HG03558 (cell line): Measurements from ENCODE around the gene PGLYRP4.

ENCODE experiments used
- ATAC-seq: cut with Tn5 transposase; IDR thresholded peaks from one replicate; pipeline ENCODE4 v1.9.1; 2021; ENCODE audit warnings: moderate number of reproducible peaks; ENCODE audit not compliant: unreplicated experiment; ENCODE audit errors: extremely low read depth

The PGLYRP4 gene, protein sequence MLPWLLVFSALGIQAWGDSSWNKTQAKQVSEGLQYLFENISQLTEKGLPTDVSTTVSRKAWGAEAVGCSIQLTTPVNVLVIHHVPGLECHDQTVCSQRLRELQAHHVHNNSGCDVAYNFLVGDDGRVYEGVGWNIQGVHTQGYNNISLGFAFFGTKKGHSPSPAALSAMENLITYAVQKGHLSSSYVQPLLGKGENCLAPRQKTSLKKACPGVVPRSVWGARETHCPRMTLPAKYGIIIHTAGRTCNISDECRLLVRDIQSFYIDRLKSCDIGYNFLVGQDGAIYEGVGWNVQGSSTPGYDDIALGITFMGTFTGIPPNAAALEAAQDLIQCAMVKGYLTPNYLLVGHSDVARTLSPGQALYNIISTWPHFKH

DNA sequence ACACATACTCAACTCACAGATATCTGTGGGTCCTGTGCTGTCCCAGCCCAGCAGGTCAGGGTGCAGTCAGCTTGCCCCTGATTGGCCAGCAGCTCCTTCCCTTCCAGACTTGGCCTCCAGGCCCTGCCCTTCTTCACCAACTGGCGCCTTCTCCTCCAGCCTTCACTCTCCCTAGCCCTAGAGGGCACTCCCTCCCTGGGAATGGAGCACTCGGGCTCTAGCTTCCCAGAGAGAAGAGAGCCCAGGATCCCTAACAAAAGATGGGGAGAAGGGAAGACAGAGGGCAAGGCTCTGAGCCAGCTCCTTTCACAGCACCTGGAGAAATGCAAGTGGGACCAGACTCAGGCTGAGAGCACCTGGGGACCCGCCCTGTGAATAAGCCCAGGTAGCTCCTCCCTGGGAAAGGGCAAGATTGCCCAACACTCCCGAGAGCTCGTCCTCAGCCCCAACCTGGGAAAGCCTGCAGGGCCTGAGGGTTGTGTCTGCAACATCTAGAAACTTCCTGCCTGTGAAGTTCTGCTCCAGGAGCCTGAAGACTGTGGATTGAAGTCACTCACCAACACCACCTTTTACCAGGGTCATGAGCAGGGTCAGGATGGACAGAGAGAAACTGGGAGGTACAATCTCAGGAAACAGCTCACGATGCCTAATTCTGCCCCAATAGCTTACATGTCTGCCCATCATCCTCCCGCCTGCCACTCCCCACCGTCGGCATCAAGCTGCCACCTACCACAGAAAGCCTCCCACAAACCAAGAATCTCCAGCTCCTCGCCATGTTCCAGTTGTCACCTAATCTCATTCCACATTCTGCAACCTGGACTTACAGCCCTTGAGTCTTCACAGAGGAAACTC is at the start of gene PGLYRP4:
TSS of gene PGLYRP4 (minus strand) at position 331 of the 852 bp plus-strand sequence. CDS start 909 bp downstream, outside the sequence.
- no peak for ATAC-seq

DNA sequence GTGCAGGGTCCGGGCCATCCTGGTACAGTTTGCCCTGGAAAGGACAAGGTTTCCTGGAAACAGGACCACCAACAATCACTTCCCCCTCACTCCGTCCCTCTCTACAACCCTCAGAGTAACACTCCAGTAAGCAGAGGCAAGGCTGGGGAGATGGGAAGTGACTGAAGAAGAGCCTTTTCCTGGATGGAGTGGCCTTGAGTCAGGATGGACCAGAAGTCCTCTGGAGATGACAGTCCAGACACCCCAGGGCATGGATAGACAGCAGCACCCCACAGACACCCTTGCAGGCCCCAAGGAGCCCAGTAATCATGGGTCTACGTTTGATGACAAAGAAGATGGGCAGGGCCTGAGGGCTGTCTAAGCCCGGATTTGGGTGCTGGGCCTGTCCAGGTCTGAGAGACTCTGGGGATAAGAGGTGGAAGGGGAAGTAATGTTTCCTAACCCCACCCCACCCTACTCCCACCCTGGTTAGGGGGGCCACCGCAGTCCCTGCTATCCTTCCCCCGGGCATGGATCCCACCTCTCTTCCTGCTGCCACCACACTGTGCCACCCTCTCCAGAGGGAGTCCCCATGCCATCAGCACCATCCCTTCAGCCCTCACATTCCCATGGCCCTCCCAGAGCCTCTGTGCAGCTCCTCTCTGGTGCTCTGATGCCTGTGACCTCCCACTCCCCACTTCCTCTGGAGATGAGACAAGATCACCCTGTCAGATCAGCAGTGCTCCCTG is 49.4 kb upstream of the PGLYRP4 start:
- ATAC-seq: no peak

- ATAC-seq: no peak
Observed at GRCh38 chr1:153397051-153397923, 48.6 kb upstream of the PGLYRP4 start.

DNA sequence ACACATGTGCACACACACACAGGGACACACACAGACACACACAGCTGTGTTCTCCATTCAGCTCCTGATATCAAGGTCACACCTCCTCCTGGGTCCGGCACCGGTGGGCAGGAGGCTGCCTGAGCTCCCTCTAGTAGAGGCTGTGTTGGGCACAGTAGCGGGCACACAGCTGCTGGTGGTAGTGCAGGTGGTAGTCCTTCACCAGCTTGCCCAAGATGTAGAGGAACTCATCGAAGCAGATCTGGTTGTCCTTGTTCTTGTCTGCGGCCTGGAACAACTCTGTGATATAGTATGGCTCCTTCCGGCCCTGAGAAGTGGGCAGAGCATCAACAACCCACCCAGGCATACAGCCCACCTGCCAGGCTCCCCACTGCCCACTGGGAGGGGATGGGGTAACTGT is 47.8 kb upstream of the PGLYRP4 start:
- no peak for ATAC-seq

DNA sequence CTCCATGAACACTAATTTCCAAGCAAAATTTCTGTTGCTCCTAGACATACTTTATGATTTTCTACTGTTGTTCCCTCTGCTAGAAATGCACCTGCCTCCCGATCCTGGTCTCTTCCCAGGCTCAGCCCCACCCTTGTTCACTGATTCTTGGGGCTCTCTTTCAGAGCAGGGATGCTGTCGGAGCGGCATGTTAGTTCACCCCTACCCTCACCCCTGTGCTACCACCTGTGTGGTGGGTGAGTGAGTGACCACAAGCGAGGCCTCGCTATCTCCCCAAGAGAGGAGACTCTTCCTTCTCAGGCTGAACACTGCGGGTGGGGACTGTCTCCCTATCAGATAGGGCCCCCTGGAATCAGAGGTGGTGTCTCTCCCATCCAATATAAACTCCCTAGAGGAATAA is 47.1 kb upstream of the PGLYRP4 start:
- no peak for ATAC-seq

DNA sequence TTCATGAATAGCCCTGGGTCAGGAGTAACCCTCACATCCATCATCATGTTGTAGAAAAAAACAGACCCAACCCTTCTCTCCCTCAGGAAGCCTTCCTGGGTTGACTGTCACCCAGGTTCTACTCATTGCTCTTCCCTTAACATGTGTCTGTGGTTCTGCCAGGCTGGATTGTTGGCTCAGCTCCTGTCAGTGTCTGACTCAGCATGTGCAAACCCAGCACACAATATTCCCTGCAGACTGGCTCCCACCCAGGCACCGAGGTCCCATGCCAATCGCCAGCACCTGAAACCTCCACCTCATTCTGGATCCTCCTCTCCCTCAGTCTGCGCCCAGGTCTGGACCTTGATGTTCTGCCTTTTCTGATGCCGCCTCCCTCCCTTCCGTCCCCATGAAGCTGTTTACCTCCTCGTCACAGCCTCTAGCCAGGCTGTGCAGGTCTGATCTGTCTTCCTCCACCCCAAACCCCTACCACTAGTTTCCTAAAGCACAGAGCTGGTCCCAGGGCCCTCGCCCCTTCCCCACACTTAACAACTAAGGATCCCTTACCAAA is 46.6 kb upstream of the PGLYRP4 start:
- ATAC-seq: no peak

DNA sequence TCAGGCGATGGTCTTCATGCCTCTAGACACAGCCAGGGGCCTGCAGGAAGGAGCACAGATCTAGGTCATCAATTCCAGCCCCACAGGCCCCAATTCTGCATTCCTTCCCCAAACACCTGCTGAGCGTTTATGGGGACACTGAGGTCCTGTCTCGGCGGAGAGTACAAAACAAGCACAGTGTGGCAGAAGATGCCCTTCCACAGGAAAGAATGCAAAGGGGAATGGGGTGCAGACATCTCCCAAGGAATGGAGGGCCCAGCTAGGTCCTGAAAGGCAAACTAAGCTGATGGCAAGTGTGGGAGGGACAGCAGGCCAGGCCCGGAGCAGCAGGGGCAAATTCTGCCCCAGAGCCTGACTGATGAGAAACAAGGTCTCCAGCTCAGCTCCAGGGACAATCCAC is 45.8 kb upstream of the PGLYRP4 start:
- ATAC-seq: no peak

GRCh38 chr1:153393926-153394325 is 45.3 kb upstream of the PGLYRP4 start:
- ATAC-seq: no peak

- no peak for ATAC-seq
Observed at GRCh38 chr1:153392822-153393221, 44.2 kb upstream of the PGLYRP4 start.

- no peak for ATAC-seq
Observed at GRCh38 chr1:153392258-153392657, 43.6 kb upstream of the PGLYRP4 start.

DNA sequence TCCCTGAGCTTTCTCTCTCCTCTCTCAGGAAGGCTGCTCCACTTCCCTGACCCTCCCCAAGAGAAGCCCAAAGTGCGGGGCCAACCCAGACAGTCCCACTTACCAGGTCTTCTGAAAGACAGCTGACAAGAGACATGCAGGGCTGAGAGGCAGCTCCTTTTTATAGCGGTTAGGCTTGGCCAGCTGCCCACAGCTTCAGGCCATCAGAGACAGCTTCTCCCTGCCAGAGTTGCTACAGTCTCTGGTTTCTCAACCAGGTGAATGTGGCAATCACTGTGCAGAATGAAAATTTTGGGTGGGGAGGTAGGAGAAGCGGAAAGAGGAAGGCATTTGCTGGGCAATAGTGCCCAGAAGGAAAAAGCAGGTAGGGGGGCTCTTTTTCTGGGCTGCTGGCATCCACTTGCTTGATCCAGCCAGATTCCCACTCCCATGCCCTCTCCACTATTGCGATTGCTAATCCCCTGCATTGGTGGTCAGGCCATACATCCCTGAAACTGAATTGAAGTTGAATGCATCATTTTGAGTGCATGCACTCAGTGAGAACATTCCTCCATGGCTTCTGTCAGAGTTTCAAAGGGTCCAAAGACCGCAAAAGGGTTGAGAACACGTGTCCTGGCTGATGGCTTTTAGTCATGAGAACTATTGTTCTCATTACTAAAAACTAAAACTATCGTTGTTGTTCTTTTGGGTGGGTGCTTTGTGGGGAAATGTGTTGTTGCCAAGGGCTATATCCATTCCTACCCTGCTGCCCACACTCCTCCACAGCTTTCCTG is 42.5 kb upstream of the PGLYRP4 start, which contains the start of gene S100A8:
TSS of gene S100A8 (minus strand) at position 136 of the 773 bp plus-strand sequence. CDS start 538 bp downstream, outside the sequence.
- no peak for ATAC-seq

DNA sequence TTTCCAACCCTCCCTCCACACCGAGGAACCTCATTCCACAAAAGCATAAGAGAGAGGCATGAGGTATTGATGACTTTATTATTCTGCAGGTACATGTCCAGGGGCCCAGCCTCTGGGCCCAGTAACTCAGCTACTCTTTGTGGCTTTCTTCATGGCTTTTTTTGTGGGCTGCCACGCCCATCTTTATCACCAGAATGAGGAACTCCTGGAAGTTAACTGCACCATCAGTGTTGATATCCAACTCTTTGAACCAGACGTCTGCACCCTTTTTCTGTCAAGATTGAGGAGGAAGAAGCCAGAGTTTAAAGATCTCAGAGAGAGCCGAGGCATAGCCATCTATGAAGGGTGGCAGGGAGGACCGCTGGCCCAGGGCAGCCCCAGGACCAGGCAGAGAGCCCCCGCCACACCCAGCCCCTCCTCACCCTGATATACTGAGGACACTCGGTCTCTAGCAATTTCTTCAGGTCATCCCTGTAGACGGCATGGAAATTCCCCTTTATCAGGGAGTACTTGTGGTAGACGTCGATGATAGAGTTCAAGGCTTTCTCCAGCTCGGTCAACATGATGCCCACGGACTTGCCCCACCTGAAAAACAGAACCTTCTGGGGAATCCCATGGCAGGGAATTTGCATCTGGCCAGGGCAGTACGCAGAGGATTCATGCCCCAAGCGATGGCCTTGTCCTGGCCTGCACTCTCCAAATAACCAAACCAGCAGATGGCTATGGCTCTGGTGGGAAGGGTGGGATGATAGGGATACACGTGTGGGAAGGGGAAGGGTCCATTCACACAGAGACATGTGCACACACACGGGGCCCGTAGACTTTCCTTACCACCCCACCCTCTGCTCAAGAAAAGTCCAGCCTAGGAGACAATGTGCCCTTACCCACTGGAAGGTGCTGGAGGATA is 41.6 kb upstream of the PGLYRP4 start:
- ATAC-seq: no peak

- no peak for ATAC-seq
Observed at GRCh38 chr1:153389401-153389800, 40.8 kb upstream of the PGLYRP4 start.

GRCh38 chr1:153387785-153388184 is 39.1 kb upstream of the PGLYRP4 start:
- no peak for ATAC-seq

- no peak for ATAC-seq
Observed at GRCh38 chr1:153387001-153387400, 38.4 kb upstream of the PGLYRP4 start.

DNA sequence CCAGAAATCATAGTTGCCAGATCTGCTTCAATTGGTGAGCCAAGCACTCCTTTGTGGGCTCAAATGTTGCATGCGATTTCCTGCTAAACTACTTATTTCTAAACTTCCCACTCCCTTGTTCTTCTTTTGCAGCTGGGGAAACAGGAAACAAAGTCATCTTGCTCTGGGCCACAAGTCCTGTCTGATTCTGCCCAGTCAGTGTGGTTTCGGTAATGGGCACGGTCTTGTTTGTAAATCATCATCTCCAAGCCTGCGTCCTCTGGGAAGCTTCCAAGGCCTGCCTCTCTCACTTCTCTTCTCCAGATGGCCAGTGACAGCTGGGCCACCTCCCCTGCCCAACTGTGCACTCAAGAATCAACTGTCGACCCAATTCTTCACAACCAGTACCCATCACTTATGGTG is 37.9 kb upstream of the PGLYRP4 start:
- no peak for ATAC-seq

- no peak for ATAC-seq
Observed at GRCh38 chr1:153384958-153385580, 36.4 kb upstream of the PGLYRP4 start.
